Hepatocyte (in vitro differentiated cells): ENCODE data around the gene FBXO15.

ENCODE experiments used
- CTCF ChIP-seq: fragments of 200-600 bp; sonication (generic); IDR thresholded peaks from 2 replicates; pipeline ENCODE4 v1.5.1; 2016; ENCODE audit warnings: antibody characterized with exemption, mild to moderate bottlenecking; ENCODE audit not compliant: poor library complexity
- EZH2 ChIP-seq: fragments of 200-600 bp; sonication (generic); IDR thresholded peaks from 2 replicates; pipeline ENCODE4 v1.6.1; 2016; ENCODE audit warnings: antibody characterized with exemption, mild to moderate bottlenecking, borderline replicate concordance
- EZH2phosphoT487 ChIP-seq: fragments of 200-600 bp; sonication (generic); IDR thresholded peaks from one replicate; pipeline ENCODE4 v1.6.1; 2018; ENCODE audit warnings: antibody characterized with exemption, mild to moderate bottlenecking, low read depth, moderate library complexity; ENCODE audit not compliant: unreplicated experiment, severe bottlenecking

DNA sequence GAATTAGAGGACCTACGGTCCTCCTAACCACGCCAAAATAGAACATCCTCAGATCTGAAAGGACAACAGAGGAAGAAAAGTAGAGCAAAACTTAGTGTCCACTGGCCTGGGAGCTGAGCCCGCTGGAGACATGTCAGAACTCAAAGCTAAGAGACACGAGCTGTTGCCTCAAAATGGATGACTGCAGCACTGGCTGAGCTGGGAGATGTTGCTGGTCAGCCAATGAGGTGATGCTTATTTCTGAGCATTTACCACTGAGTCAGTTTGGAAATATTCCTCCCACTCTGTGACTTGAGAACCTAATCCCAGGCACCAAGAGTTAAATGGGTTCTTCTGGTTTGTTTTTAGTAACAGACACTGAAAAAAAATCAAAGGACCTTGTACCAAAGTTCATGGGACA is 32.6 kb downstream of the FBXO15 start:
- no peak for TF ChIP-seq CTCF
- no peak for TF ChIP-seq EZH2
- no peak for TF ChIP-seq EZH2phosphoT487
